GM12875 (cell line): Measurements from ENCODE around the gene IL17RD.

Experiments
- H3K4me3 ChIP-seq: one replicate; pipeline ENCODE4 v1.5.1; 2011; ENCODE audit warnings: low read depth, low read length, control low read depth
- CTCF ChIP-seq: IDR thresholded peaks from 2 replicates; pipeline ENCODE4 v1.5.1; 2011; ENCODE audit warnings: low read depth, mild to moderate bottlenecking, control low read depth, inconsistent platforms, low read length, moderate library complexity, borderline replicate concordance; ENCODE audit not compliant: insufficient read depth

IL17RD gene

GRCh38 chr3:57160076-57160764 lies 4.9 kb downstream of the IL17RD start:
- H3K4me3 ChIP-seq, result no peak overlapping the region
- TF ChIP-seq CTCF, result no peak

- TF ChIP-seq CTCF, result no peak
- no peak overlapping the region for H3K4me3 ChIP-seq
These were observed 6.1 kb downstream of the IL17RD start for GRCh38 chr3:57158813-57159738.

- TF ChIP-seq CTCF, result no peak
- no peak overlapping the region for H3K4me3 ChIP-seq
These were observed 6.8 kb downstream of the IL17RD start for GRCh38 chr3:57158325-57158724.

GRCh38 chr3:57157545-57157944 lies 7.6 kb downstream of the IL17RD start:
- TF ChIP-seq CTCF, result no peak
- no peak overlapping the region for H3K4me3 ChIP-seq

GRCh38 chr3:57155310-57155643 lies 9.9 kb downstream of the IL17RD start:
- H3K4me3 ChIP-seq, result no peak overlapping the region
- TF ChIP-seq CTCF, result no peak

GRCh38 chr3:57154470-57155309 lies 10.5 kb downstream of the IL17RD start:
- TF ChIP-seq CTCF, result no peak

More at GRCh38 chr3:57154470-57155309, 10.5 kb downstream of the IL17RD start:
- no peak overlapping the region for H3K4me3 ChIP-seq
